Activated CD4-positive, alpha-beta T cell treated with anti-CD3 and anti-CD28 coated beads, Interleukin-2, Interleukin-4, amounts not matched to agents 100 ng/mL and 50 ng/mL, durations not matched to agents 16 hours and 8 hours (primary cell): Measurements from ENCODE around the gene CYTH4.
"Not testable (repeated sequence)": the region's sequence is repeated elsewhere in the genome, so short reads cannot be mapped to it uniquely, and the experiment has no call there.

Experiments used
- DNase-seq: peaks from one replicate; pipeline ENCODE4 v3.0.0-alpha.2; 2020; ENCODE audit warnings: low spot score

CYTH4 gene

GRCh38 chr22:37310815-37311595 lies 28.7 kb downstream of the CYTH4 start:
- DNase-seq = no peak

GRCh38 chr22:37311761-37312312 lies 29.5 kb downstream of the CYTH4 start:
- DNase-seq = no peak

- no peak for DNase-seq
Measured at GRCh38 chr22:37312549-37313183, 30.4 kb downstream of the CYTH4 start.

GRCh38 chr22:37313376-37314314 lies 31.3 kb downstream of the CYTH4 start:
- no peak for DNase-seq

GRCh38 chr22:37314315-37315074 lies 32.2 kb downstream of the CYTH4 start:
- peak; percentile 31 for DNase-seq

GRCh38 chr22:37316405-37316804 lies 34.1 kb downstream of the CYTH4 start:
- no peak for DNase-seq

- peak; percentile 79 for DNase-seq
Measured at GRCh38 chr22:37316875-37317371, 34.6 kb downstream of the CYTH4 start.

- DNase-seq = no peak
Measured at GRCh38 chr22:37317698-37318210, 35.4 kb downstream of the CYTH4 start.

GRCh38 chr22:37318364-37319109 lies 36.2 kb downstream of the CYTH4 start:
- no peak for DNase-seq

GRCh38 chr22:37319469-37319868 lies 37.2 kb downstream of the CYTH4 start:
- DNase-seq = no peak

GRCh38 chr22:37320726-37321677 lies 38.7 kb downstream of the CYTH4 start:
- no peak for DNase-seq

GRCh38 chr22:37324340-37325038 lies 42.2 kb downstream of the CYTH4 start:
- DNase-seq = no peak

- DNase-seq = no peak
Measured at GRCh38 chr22:37325039-37325395, 42.7 kb downstream of the CYTH4 start.

GRCh38 chr22:37326726-37327125 lies 44.4 kb downstream of the CYTH4 start:
- DNase-seq = no peak

GRCh38 chr22:37328017-37328416 lies 45.7 kb downstream of the CYTH4 start:
- DNase-seq = no peak

- DNase-seq = not testable (repeated sequence)
Measured at GRCh38 chr22:37328538-37329237, 46.4 kb downstream of the CYTH4 start.

- no peak for DNase-seq
Measured at GRCh38 chr22:37329238-37330140, 47.2 kb downstream of the CYTH4 start.
